ENCODE data around the gene CPA1.

CPA1 gene

GRCh38 chr7:130398526-130399090 lies 18.3 kb downstream of the CPA1 start:
- H3K9ac ChIP-seq (ENCODE audit: low read depth, low read length) = no peak overlapping the region
- 0 out of 2 replicates have a peak, but pooled peaks cover 7% of the 10 kb centered on the region for H3K4me1 ChIP-seq (ENCODE audit: control insufficient read depth, insufficient read depth, low read length)
- H3K4me3 ChIP-seq (ENCODE audit: low read depth, low read length) = no peak overlapping the region
- H3K27ac ChIP-seq (ENCODE audit: low read depth, low read length) = no peak overlapping the region
- no peaks in the 10 kb centered on the region for H3K9me3 ChIP-seq (ENCODE audit: control insufficient read depth, insufficient read depth, low read length)
- no peaks in the 10 kb centered on the region for H3K27me3 ChIP-seq (ENCODE audit: control insufficient read depth, insufficient read depth, low read length)
- peaks cover 4% of the 10 kb centered on the region; the same call in 1 of the 2 replicates for H3K36me3 ChIP-seq (ENCODE audit: control insufficient read depth, insufficient read depth, low read length)

DNA sequence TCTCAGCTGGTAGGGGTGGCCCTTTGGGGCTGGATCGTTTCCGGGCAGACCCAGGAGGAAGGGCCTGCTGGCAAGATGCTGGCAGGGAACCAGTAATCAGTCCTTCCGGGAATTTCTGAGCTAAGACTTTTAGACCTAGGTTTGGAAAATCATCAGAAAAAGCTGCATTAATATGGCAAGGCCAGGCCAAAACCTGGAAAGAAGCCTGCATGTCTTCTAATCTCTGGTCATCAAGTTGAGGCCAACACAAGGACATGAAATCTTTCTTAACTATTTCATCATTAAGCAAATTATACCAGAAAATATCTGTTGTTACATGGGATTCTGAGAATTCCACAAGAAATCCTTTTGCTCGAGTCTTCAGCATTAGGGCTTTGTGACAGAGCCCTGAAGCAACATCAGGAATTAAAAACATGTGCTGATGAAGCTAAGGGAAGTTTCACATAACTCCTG lies 19.9 kb downstream of the CPA1 start:
- Histone ChIP-seq H3K27me3 (ENCODE audit: control insufficient read depth, insufficient read depth, low read length) (no peaks in the 10 kb centered on the region), H3K4me3 (ENCODE audit: low read depth, low read length) (no peak overlapping the region), H3K27ac (ENCODE audit: low read depth, low read length) (no peak overlapping the region), H3K4me1 (ENCODE audit: control insufficient read depth, insufficient read depth, low read length) (0 out of 2 replicates have a peak, but pooled peaks cover 3% of the 10 kb centered on the region), H3K36me3 (ENCODE audit: control insufficient read depth, insufficient read depth, low read length) (peaks cover 4% of the 10 kb centered on the region; the same call in 1 of the 2 replicates), H3K9me3 (ENCODE audit: control insufficient read depth, insufficient read depth, low read length) (no peaks in the 10 kb centered on the region), H3K9ac (ENCODE audit: low read depth, low read length) (no peak overlapping the region)

- no peaks in the 10 kb centered on the region for H3K27me3 ChIP-seq (ENCODE audit: control insufficient read depth, insufficient read depth, low read length)
- H3K4me1 ChIP-seq (ENCODE audit: control insufficient read depth, insufficient read depth, low read length) = 0 out of 2 replicates have a peak, but pooled peaks cover 3% of the 10 kb centered on the region
Measured at GRCh38 chr7:130401101-130401500, 20.8 kb downstream of the CPA1 start.

GRCh38 chr7:130401578-130401977 lies 21.3 kb downstream of the CPA1 start:
- Histone ChIP-seq H3K4me3 (ENCODE audit: low read depth, low read length) (no peak overlapping the region), H3K9me3 (ENCODE audit: control insufficient read depth, insufficient read depth, low read length) (no peaks in the 10 kb centered on the region), H3K4me1 (ENCODE audit: control insufficient read depth, insufficient read depth, low read length) (0 out of 2 replicates have a peak, but pooled peaks cover 3% of the 10 kb centered on the region), H3K9ac (ENCODE audit: low read depth, low read length) (no peak overlapping the region), H3K27me3 (ENCODE audit: control insufficient read depth, insufficient read depth, low read length) (no peaks in the 10 kb centered on the region), H3K36me3 (ENCODE audit: control insufficient read depth, insufficient read depth, low read length) (peaks cover 4% of the 10 kb centered on the region; the same call in 1 of the 2 replicates), H3K27ac (ENCODE audit: low read depth, low read length) (no peak overlapping the region)

More at GRCh38 chr7:130401101-130401500, 20.8 kb downstream of the CPA1 start:
- Histone ChIP-seq H3K27ac (ENCODE audit: low read depth, low read length) (no peak overlapping the region), H3K4me3 (ENCODE audit: low read depth, low read length) (no peak overlapping the region), H3K9me3 (ENCODE audit: control insufficient read depth, insufficient read depth, low read length) (no peaks in the 10 kb centered on the region), H3K9ac (ENCODE audit: low read depth, low read length) (no peak overlapping the region), H3K36me3 (ENCODE audit: control insufficient read depth, insufficient read depth, low read length) (peaks cover 4% of the 10 kb centered on the region; the same call in 1 of the 2 replicates)

DNA sequence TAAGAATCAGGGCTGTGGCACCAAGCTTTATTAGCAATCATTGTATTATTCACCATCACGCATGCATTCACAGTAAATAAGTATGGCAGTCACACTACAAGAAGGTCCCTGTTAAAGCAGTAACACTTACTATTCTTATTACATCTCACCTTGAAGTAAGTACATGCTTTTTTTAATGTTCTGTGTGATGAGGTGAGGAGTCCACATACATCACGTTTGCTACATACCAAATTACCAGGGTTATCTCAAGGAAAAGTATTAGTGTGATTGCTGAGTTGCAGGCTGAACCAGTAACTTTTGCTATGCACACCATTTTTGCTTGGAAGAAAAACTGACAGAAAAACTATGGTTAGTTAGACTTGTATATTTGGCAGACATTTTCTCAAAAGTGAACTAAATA lies 24.7 kb downstream of the CPA1 start:
- no peak overlapping the region for H3K4me3 ChIP-seq (ENCODE audit: low read depth, low read length)
- H3K9me3 ChIP-seq (ENCODE audit: control insufficient read depth, insufficient read depth, low read length) = no peaks in the 10 kb centered on the region
- peaks cover 4% of the 10 kb centered on the region; the same call in 1 of the 2 replicates for H3K36me3 ChIP-seq (ENCODE audit: control insufficient read depth, insufficient read depth, low read length)
- no peaks in the 10 kb centered on the region for H3K4me1 ChIP-seq (ENCODE audit: control insufficient read depth, insufficient read depth, low read length)
- no peaks in the 10 kb centered on the region for H3K27me3 ChIP-seq (ENCODE audit: control insufficient read depth, insufficient read depth, low read length)
- no peak overlapping the region for H3K27ac ChIP-seq (ENCODE audit: low read depth, low read length)
- no peak overlapping the region for H3K9ac ChIP-seq (ENCODE audit: low read depth, low read length)

GRCh38 chr7:130409067-130409711 lies 28.9 kb downstream of the CPA1 start:
- H3K27ac ChIP-seq (ENCODE audit: low read depth, low read length) = no peak overlapping the region

DNA sequence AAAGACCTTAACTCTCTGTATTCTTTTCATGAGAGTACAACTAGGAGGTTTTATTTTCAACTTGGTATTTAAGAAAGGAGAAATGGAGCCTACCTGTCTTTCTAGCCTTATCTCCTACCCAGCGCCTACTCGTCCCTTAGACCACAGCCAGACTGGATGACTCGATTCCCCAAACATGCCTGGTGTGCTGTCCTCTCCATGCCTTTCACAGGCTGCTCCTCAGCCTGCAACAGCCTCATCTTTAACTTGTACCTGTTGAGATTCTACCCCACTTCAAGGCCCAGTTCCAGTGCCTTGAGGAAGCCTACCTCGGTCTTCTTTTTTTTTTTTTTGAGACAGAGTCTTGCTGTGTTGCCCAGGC lies 29.4 kb downstream of the CPA1 start:
- H3K9ac ChIP-seq (ENCODE audit: low read depth, low read length) = no peak overlapping the region
- H3K4me1 ChIP-seq (ENCODE audit: control insufficient read depth, insufficient read depth, low read length) = no peaks in the 10 kb centered on the region
- no peaks in the 10 kb centered on the region for H3K9me3 ChIP-seq (ENCODE audit: control insufficient read depth, insufficient read depth, low read length)
- H3K4me3 ChIP-seq (ENCODE audit: low read depth, low read length) = no peak overlapping the region
- H3K27ac ChIP-seq (ENCODE audit: low read depth, low read length) = no peak overlapping the region
- H3K36me3 ChIP-seq (ENCODE audit: control insufficient read depth, insufficient read depth, low read length) = no peaks in the 10 kb centered on the region
- no peaks in the 10 kb centered on the region for H3K27me3 ChIP-seq (ENCODE audit: control insufficient read depth, insufficient read depth, low read length)

More at GRCh38 chr7:130409067-130409711, 28.9 kb downstream of the CPA1 start:
- H3K4me3 ChIP-seq (ENCODE audit: low read depth, low read length) = no peak overlapping the region
- H3K4me1 ChIP-seq (ENCODE audit: control insufficient read depth, insufficient read depth, low read length) = no peaks in the 10 kb centered on the region
- H3K9me3 ChIP-seq (ENCODE audit: control insufficient read depth, insufficient read depth, low read length) = no peaks in the 10 kb centered on the region
- H3K9ac ChIP-seq (ENCODE audit: low read depth, low read length) = no peak overlapping the region
- no peaks in the 10 kb centered on the region for H3K27me3 ChIP-seq (ENCODE audit: control insufficient read depth, insufficient read depth, low read length)
- H3K36me3 ChIP-seq (ENCODE audit: control insufficient read depth, insufficient read depth, low read length) = no peaks in the 10 kb centered on the region

DNA sequence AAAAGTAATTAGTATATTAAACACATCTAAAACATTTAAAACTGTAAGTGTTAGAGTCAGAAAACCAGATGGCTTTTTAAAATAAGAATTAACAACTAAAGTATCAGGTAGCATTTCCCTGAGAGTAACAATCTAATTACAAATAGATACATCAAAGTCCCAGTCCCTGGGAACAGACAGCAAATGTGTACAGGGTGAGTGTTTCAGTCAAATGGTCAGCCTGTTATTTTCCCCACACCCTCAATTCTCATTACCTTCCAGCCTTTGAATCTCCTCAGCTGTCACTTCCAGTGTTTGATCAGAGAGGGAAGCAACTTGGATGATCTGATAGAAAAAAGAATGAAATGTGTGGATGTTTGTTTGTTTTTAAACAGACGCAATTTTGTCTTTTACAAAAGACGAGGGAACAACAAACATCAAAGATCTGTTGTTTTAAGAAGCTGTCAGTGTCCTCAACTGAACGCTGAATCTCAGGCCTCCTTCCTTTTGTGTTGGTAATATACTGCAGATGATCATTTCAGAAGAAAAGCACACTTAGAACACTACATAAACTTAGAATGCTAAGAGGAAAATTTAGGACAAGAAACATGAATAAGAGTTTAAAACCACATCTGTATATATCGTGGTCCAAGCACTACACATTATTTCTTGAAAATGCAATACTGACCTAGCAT lies 30.7 kb downstream of the CPA1 start:
- Histone ChIP-seq H3K9ac (ENCODE audit: low read depth, low read length) (no peak overlapping the region), H3K4me1 (ENCODE audit: control insufficient read depth, insufficient read depth, low read length) (no peaks in the 10 kb centered on the region), H3K27ac (ENCODE audit: low read depth, low read length) (no peak overlapping the region), H3K36me3 (ENCODE audit: control insufficient read depth, insufficient read depth, low read length) (no peaks in the 10 kb centered on the region), H3K27me3 (ENCODE audit: control insufficient read depth, insufficient read depth, low read length) (no peaks in the 10 kb centered on the region), H3K4me3 (ENCODE audit: low read depth, low read length) (no peak overlapping the region), H3K9me3 (ENCODE audit: control insufficient read depth, insufficient read depth, low read length) (no peaks in the 10 kb centered on the region)

- Histone ChIP-seq H3K9ac (ENCODE audit: low read depth, low read length) (no peak overlapping the region), H3K9me3 (ENCODE audit: control insufficient read depth, insufficient read depth, low read length) (no peaks in the 10 kb centered on the region), H3K27me3 (ENCODE audit: control insufficient read depth, insufficient read depth, low read length) (no peaks in the 10 kb centered on the region), H3K36me3 (ENCODE audit: control insufficient read depth, insufficient read depth, low read length) (no peaks in the 10 kb centered on the region), H3K4me3 (ENCODE audit: low read depth, low read length) (no peak overlapping the region), H3K4me1 (ENCODE audit: control insufficient read depth, insufficient read depth, low read length) (no peaks in the 10 kb centered on the region; the same call in 1 of the 2 replicates), H3K27ac (ENCODE audit: low read depth, low read length) (no peak overlapping the region)
Measured at GRCh38 chr7:130413201-130413600, 32.9 kb downstream of the CPA1 start.

GRCh38 chr7:130415006-130415405 lies 34.7 kb downstream of the CPA1 start:
- no peak overlapping the region for H3K27ac ChIP-seq (ENCODE audit: low read depth, low read length)
- no peaks in the 10 kb centered on the region for H3K9me3 ChIP-seq (ENCODE audit: control insufficient read depth, insufficient read depth, low read length)
- H3K27me3 ChIP-seq (ENCODE audit: control insufficient read depth, insufficient read depth, low read length) = no peaks in the 10 kb centered on the region
- H3K36me3 ChIP-seq (ENCODE audit: control insufficient read depth, insufficient read depth, low read length) = no peaks in the 10 kb centered on the region
- H3K9ac ChIP-seq (ENCODE audit: low read depth, low read length) = no peak overlapping the region
- H3K4me1 ChIP-seq (ENCODE audit: control insufficient read depth, insufficient read depth, low read length) = peaks cover 7% of the 10 kb centered on the region
- no peak overlapping the region for H3K4me3 ChIP-seq (ENCODE audit: low read depth, low read length)

DNA sequence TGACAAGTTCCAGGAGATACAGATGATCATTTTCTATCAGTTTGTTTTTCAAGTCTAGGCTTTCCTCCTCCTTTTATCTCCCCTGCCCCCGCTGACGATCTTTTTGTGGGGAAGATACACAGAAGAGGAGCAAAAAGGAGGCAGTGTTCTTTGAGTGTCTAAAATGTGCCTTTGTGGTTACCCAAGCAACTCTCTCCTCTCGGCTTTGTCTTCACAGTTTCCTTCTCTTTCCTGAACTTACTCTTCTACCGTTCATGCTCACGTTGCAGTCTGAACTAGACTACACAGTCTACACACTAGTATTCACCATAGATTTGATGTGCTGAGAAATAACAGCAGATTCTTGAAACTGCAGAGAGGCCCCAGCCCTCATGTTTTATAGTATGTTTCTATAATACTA lies 36.9 kb downstream of the CPA1 start:
- no peaks in the 10 kb centered on the region for H3K36me3 ChIP-seq (ENCODE audit: control insufficient read depth, insufficient read depth, low read length)
- no peaks in the 10 kb centered on the region for H3K27me3 ChIP-seq (ENCODE audit: control insufficient read depth, insufficient read depth, low read length)
- H3K9me3 ChIP-seq (ENCODE audit: control insufficient read depth, insufficient read depth, low read length) = no peaks in the 10 kb centered on the region
- H3K9ac ChIP-seq (ENCODE audit: low read depth, low read length) = no peak overlapping the region
- no peak overlapping the region for H3K27ac ChIP-seq (ENCODE audit: low read depth, low read length)
- H3K4me1 ChIP-seq (ENCODE audit: control insufficient read depth, insufficient read depth, low read length) = peaks cover 20% of the 10 kb centered on the region
- H3K4me3 ChIP-seq (ENCODE audit: low read depth, low read length) = no peak overlapping the region

Data from HUES48 (cell line).